ENCODE results near the gene TNFAIP2. TPM values are rescaled to one million over a fixed set of nuclear protein-coding genes. Genes with fewer than 3 reads are reported as not detected.

Gene TNFAIP2
- total and polyA plus RNA-seq, 2 experiments from 2014 or later: 9.9 to 14.1 TPM

DNA sequence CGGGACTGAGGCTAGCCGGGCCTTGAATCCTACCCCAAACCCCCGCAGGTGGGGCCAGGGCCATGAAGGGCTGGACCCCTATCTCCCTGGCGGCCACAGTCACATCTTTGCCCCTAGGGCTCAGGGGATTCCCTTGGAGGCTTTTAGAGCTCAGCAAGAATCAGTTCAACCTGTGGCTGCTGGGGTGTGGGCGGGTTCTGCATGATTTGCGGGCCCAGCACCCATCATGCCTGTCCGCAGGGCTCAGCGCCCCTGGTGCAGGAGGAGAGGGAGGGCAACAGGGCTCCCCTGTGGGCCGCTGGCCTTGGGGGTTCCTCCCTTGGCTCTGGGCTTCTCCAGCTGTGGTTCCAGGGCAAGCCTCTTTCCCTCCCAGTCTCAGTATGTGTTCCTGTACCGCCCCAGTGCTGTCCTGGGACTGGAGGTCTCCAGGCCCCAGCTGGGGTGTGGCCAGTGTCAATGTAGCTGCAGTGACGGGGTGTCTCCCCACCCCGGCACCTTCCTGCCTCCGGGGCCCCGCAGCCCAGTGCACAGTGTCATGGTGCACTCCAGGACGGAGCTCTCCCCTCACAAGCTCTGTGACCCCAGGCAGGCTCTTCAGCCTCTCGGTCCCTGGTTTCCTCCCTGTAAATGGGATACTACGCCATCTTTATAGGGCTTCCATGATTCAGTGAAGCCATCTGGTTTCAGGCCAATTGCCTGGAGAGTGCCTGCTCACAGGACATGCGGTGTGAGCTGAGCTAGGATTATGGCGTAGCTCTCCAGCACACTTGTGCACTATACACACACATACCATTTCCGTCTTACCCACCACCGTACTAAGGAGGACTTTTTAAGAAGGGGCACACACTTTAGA, 49.2 kb upstream of the TNFAIP2 start (continued):
- TF ChIP-seq, protein P1, sequence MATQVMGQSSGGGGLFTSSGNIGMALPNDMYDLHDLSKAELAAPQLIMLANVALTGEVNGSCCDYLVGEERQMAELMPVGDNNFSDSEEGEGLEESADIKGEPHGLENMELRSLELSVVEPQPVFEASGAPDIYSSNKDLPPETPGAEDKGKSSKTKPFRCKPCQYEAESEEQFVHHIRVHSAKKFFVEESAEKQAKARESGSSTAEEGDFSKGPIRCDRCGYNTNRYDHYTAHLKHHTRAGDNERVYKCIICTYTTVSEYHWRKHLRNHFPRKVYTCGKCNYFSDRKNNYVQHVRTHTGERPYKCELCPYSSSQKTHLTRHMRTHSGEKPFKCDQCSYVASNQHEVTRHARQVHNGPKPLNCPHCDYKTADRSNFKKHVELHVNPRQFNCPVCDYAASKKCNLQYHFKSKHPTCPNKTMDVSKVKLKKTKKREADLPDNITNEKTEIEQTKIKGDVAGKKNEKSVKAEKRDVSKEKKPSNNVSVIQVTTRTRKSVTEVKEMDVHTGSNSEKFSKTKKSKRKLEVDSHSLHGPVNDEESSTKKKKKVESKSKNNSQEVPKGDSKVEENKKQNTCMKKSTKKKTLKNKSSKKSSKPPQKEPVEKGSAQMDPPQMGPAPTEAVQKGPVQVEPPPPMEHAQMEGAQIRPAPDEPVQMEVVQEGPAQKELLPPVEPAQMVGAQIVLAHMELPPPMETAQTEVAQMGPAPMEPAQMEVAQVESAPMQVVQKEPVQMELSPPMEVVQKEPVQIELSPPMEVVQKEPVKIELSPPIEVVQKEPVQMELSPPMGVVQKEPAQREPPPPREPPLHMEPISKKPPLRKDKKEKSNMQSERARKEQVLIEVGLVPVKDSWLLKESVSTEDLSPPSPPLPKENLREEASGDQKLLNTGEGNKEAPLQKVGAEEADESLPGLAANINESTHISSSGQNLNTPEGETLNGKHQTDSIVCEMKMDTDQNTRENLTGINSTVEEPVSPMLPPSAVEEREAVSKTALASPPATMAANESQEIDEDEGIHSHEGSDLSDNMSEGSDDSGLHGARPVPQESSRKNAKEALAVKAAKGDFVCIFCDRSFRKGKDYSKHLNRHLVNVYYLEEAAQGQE (IDR thresholded peaks at IDR 0.05; ENCODE audit: unreplicated experiment): no peak
- no peak for TF ChIP-seq ZNF331 (CRISPR knock-in tag; IDR thresholded peaks at IDR 0.05; ENCODE audit: low read depth)
- no peak for TF ChIP-seq STAT1 (IDR thresholded peaks at IDR 0.05; ENCODE audit: unreplicated experiment)
- no peak for TF ChIP-seq EZH2 (IDR thresholded peaks at IDR 0.05; ENCODE audit: low read depth, unreplicated experiment)
- TF ChIP-seq, protein P2, sequence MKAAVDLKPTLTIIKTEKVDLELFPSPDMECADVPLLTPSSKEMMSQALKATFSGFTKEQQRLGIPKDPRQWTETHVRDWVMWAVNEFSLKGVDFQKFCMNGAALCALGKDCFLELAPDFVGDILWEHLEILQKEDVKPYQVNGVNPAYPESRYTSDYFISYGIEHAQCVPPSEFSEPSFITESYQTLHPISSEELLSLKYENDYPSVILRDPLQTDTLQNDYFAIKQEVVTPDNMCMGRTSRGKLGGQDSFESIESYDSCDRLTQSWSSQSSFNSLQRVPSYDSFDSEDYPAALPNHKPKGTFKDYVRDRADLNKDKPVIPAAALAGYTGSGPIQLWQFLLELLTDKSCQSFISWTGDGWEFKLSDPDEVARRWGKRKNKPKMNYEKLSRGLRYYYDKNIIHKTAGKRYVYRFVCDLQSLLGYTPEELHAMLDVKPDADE (IDR thresholded peaks at IDR 0.05): no peak
- no peak for TF ChIP-seq NANOG (IDR thresholded peaks at IDR 0.05; ENCODE audit: borderline replicate concordance)
- no peak for TF ChIP-seq ZNF114 (CRISPR knock-in tag; IDR thresholded peaks at IDR 0.05)
- no peak for TF ChIP-seq POLR2AphosphoS5 (IDR thresholded peaks at IDR 0.05; ENCODE audit: low read depth)
- no peak for TF ChIP-seq CREB1 (CRISPR knock-in tag; IDR thresholded peaks at IDR 0.05; ENCODE audit: low read depth)

DNA sequence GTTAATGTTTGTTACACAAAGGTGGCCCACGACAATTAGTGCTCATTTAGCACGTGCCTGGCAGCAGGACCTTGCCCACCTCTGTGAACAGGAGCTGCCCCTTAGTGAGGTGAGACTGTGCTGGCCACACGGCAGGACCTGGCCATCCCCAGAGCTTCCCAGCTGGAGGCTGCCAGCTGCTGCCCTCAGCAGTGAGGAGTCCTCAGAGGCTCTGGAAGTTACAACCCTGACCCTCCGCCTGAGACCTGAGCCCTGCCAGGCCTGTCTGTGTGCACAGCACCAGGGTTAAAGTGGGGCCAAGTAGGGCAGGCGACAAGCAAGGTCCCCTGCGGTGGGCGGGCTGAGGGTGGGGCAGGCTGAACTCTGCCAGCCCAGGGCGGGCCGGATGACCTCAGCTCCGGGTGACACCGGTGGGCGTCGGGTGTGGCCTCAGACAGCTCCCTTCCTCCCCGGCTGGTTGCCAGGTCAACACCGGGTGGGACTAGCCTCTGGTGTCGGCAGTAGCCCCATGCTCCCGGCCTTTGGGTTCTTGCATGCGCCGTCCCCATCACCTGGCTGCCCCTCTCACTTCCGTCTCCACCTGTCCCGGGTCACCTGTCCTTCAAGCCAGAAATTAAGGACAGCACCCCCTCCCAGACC, 48.4 kb upstream of the TNFAIP2 start:
- H2AFZ ChIP-seq: peak overlapping the region; percentile 95; the same call in 1 of the 2 replicates
- TF ChIP-seq ZNF114 (CRISPR knock-in tag; IDR thresholded peaks at IDR 0.05) (no peak), EZH2 (IDR thresholded peaks at IDR 0.05; ENCODE audit: low read depth, unreplicated experiment) (no peak), NANOG (IDR thresholded peaks at IDR 0.05; ENCODE audit: borderline replicate concordance) (no peak), STAT1 (IDR thresholded peaks at IDR 0.05; ENCODE audit: unreplicated experiment) (no peak), POLR2AphosphoS5 (IDR thresholded peaks at IDR 0.05; ENCODE audit: low read depth) (no peak), EZH2phosphoT487 (IDR thresholded peaks at IDR 0.05; ENCODE audit: unreplicated experiment) (no peak), CREB1 (CRISPR knock-in tag; IDR thresholded peaks at IDR 0.05; ENCODE audit: low read depth) (no peak)
- TF ChIP-seq, protein P1 (IDR thresholded peaks at IDR 0.05; ENCODE audit: unreplicated experiment): no peak
- TF ChIP-seq, protein P2 (IDR thresholded peaks at IDR 0.05): no peak

More for the DNA sequence above, 48.4 kb upstream of the TNFAIP2 start:
- H3K4me3 Mint-ChIP-seq: peak overlapping the region; percentile 61
- no peaks in the 10 kb centered on the region for H4K20me1 ChIP-seq (replicated peaks; ENCODE audit: insufficient read depth)
- H3K4me1 Mint-ChIP-seq: no peaks in the 10 kb centered on the region; the same call in 2 of the 3 replicates
- no peaks in the 10 kb centered on the region; the same call in 1 of the 2 replicates for H3K4me1 ChIP-seq (ENCODE audit: insufficient read depth)
- H3K27me3 Mint-ChIP-seq (ENCODE audit: insufficient read depth, low read depth, poor library complexity): peaks cover 5% of the 10 kb centered on the region
- no peaks in the 10 kb centered on the region for H3K36me3 ChIP-seq (ENCODE audit: insufficient read depth)
- H3K9me2 ChIP-seq (ENCODE audit: insufficient read depth): no peaks in the 10 kb centered on the region
- H3K9me3 Mint-ChIP-seq: no peaks in the 10 kb centered on the region
- 0 out of 2 replicates have a peak, but pooled peaks cover 5% of the 10 kb centered on the region for H3K27me3 ChIP-seq (ENCODE audit: insufficient read depth)
- H3K27ac Mint-ChIP-seq: no peak overlapping the region
- H3F3A ChIP-seq (replicated peaks; ENCODE audit: low read depth): no peaks in the 10 kb centered on the region
- H3K4me3 ChIP-seq: peak overlapping the region; percentile 84
- no peaks in the 10 kb centered on the region for H3K79me2 ChIP-seq (replicated peaks; ENCODE audit: insufficient read depth)
- peak; percentile 57 for DNase-seq (ENCODE audit: low spot score)
- H3K4me2 ChIP-seq: peak overlapping the region; percentile 89
- no peak overlapping the region for H3K27ac ChIP-seq (ENCODE audit: low read depth)
- H3K36me3 Mint-ChIP-seq (ENCODE audit: low read depth): no peaks in the 10 kb centered on the region
- peak; percentile 16 for ATAC-seq

All from GM23338 (cell line).